GM11168 (cell line): Measurements from ENCODE around the gene ZBTB18.
"Not testable (repeated sequence)": the region's sequence is repeated elsewhere in the genome, so short reads cannot be mapped to it uniquely, and the experiment has no call there.

Experiments
- in situ Hi-C: fragments of 300-500 bp; cut with MboI; formaldehyde crosslinking; loops from one replicate; pipeline ENCODE4 v1.12.0; 2022; ENCODE audit warnings: low sequenced_read_pairs; ENCODE audit not compliant: unreplicated experiment

ZBTB18 gene

GRCh38 chr1:244037252-244037651 lies 13.8 kb upstream of the ZBTB18 start:
- in situ Hi-C loops: no loop called here

- in situ Hi-C loops: no loop called here
Observed at GRCh38 chr1:244041466-244042120, 9.5 kb upstream of the ZBTB18 start.

GRCh38 chr1:244042293-244042692 lies 8.8 kb upstream of the ZBTB18 start:
- in situ Hi-C loops: no loop called here

- in situ Hi-C loops: no loop called here
Observed at GRCh38 chr1:244044423-244044822, 6.7 kb upstream of the ZBTB18 start.

GRCh38 chr1:244046254-244046653 lies 4.8 kb upstream of the ZBTB18 start:
- in situ Hi-C loops: not testable (repeated sequence)

GRCh38 chr1:244046907-244047611 lies 4.0 kb upstream of the ZBTB18 start:
- in situ Hi-C loops: no loop called here

GRCh38 chr1:244047621-244048255 lies 3.3 kb upstream of the ZBTB18 start:
- in situ Hi-C loops: no loop called here

GRCh38 chr1:244048256-244049161 lies 2.6 kb upstream of the ZBTB18 start:
- in situ Hi-C loops: no loop called here

GRCh38 chr1:244049162-244050013 lies 1.7 kb upstream of the ZBTB18 start:
- in situ Hi-C loops: no loop called here

- in situ Hi-C loops: no loop called here
Observed at GRCh38 chr1:244050014-244050834, 859 bp upstream of the ZBTB18 start.

GRCh38 chr1:244052016-244052727 lies 1.1 kb downstream of the ZBTB18 start:
- in situ Hi-C loops: no loop called here

GRCh38 chr1:244052728-244053312 lies 1.7 kb downstream of the ZBTB18 start:
- in situ Hi-C loops: no loop called here

- in situ Hi-C loops: no loop called here
Observed at GRCh38 chr1:244053831-244054230, 2.7 kb downstream of the ZBTB18 start.

- in situ Hi-C loops: no loop called here
Observed at GRCh38 chr1:244054247-244054923, 3.3 kb downstream of the ZBTB18 start.

- in situ Hi-C loops: no loop called here
Observed at GRCh38 chr1:244054924-244055263, 3.8 kb downstream of the ZBTB18 start.

- in situ Hi-C loops: no loop called here
Observed at GRCh38 chr1:244056577-244056976, 5.5 kb downstream of the ZBTB18 start.
